Neural cell (in vitro differentiated cells): ENCODE measurements around the gene TYROBP. TPM values are rescaled to one million over a fixed set of nuclear protein-coding genes. Genes with fewer than 3 reads are reported as not detected.

Experiments used
- H2AFZ ChIP-seq: fragments of 200-600, 300-800 bp; sonication (generic), shearing (Covaris generic); 2 replicates; pipeline ENCODE4 v1.6.0; 2014; ENCODE audit warnings: low read depth, mild to moderate bottlenecking, antibody characterized with exemption, low read length, moderate library complexity
- H3F3A ChIP-seq: fragments of 200-600 bp; shearing (Covaris generic); 2 replicates; pipeline ENCODE4 v1.6.1; 2016; ENCODE audit warnings: mild to moderate bottlenecking, moderate library complexity, mixed read lengths, antibody characterized with exemption, low read length; ENCODE audit not compliant: insufficient read depth, poor library complexity, severe bottlenecking
- H3K27ac ChIP-seq: fragments of 200-600, 300-800 bp; sonication (generic), shearing (Covaris generic); 2 replicates; pipeline ENCODE4 v1.5.1; 2014; ENCODE audit warnings: mild to moderate bottlenecking, low read length, moderate library complexity
- H3K27me3 ChIP-seq: fragments of 300-800, 200-600 bp; sonication (generic), shearing (Covaris generic); 2 replicates; pipeline ENCODE4 v1.6.0; 2014; ENCODE audit warnings: mild to moderate bottlenecking, low read depth, low read length, moderate library complexity; ENCODE audit not compliant: insufficient read depth
- H3K36me3 ChIP-seq: fragments of 300-800, 200-600 bp; sonication (generic), shearing (Covaris generic); 2 replicates; pipeline ENCODE4 v1.5.1; 2014; ENCODE audit warnings: mild to moderate bottlenecking, antibody characterized with exemption, low read length, moderate library complexity; ENCODE audit not compliant: insufficient read depth
- H3K4me2 ChIP-seq: fragments of 300-800, 200-600 bp; sonication (generic), shearing (Covaris generic); 2 replicates; pipeline ENCODE4 v1.6.0; 2014; ENCODE audit warnings: mild to moderate bottlenecking, low read length
- H3K4me3 ChIP-seq: fragments of 300-800, 200-600 bp; sonication (generic), shearing (Covaris generic); 2 replicates; pipeline ENCODE4 v1.5.1; 2014; ENCODE audit warnings: mild to moderate bottlenecking, low read length, moderate library complexity
- H3K79me2 ChIP-seq: fragments of 200-600 bp; shearing (Covaris generic); replicated peaks from 2 replicates; pipeline ENCODE4 v1.6.0; 2014; ENCODE audit warnings: mild to moderate bottlenecking, low read length, moderate library complexity; ENCODE audit not compliant: insufficient read depth
- H3K9ac ChIP-seq: fragments of 300-800, 200-600 bp; sonication (generic), shearing (Covaris generic); 2 replicates; pipeline ENCODE4 v1.6.1; 2016; ENCODE audit warnings: mild to moderate bottlenecking, low read length, mixed read lengths
- H3K9me2 ChIP-seq: fragments of 200-600 bp; shearing (Covaris generic); 2 replicates; pipeline ENCODE4 v1.6.1; 2016; ENCODE audit warnings: mild to moderate bottlenecking, low read length, mixed read lengths; ENCODE audit not compliant: insufficient read depth
- H3K9me3 ChIP-seq: fragments of 200-600, 300-800 bp; sonication (generic), shearing (Covaris generic); 2 replicates; pipeline ENCODE4 v1.6.1; 2016; ENCODE audit warnings: mild to moderate bottlenecking, mixed run types, low read length, moderate library complexity, mixed read lengths
- H4K20me1 ChIP-seq: fragments of 200-600 bp; shearing (Covaris generic); 2 replicates; pipeline ENCODE4 v1.6.1; 2016; ENCODE audit warnings: mild to moderate bottlenecking, mixed run types; ENCODE audit not compliant: insufficient read depth
- CTCF ChIP-seq: fragments of 450-650 bp; IDR thresholded peaks from 2 replicates; pipeline ENCODE4 v1.5.1; 2014; ENCODE audit warnings: antibody characterized with exemption, mild to moderate bottlenecking, moderate library complexity; ENCODE audit not compliant: poor library complexity, severe bottlenecking
- EP300 ChIP-seq: fragments of 450-650 bp; conservative IDR thresholded peaks from 2 replicates; pipeline ENCODE4 v1.6.1; 2014; ENCODE audit warnings: antibody characterized with exemption, mild to moderate bottlenecking, moderate library complexity; ENCODE audit not compliant: poor library complexity, severe bottlenecking
- EZH2 ChIP-seq: fragments of 200-600, 300-800 bp; shearing (Covaris generic), sonication (generic); IDR thresholded peaks from 2 replicates; pipeline ENCODE4 v1.6.1; 2014; ENCODE audit warnings: antibody characterized with exemption, low read length, borderline replicate concordance, mild to moderate bottlenecking; ENCODE audit not compliant: insufficient read depth, poor library complexity, severe bottlenecking
- MXI1 ChIP-seq: fragments of 450-650 bp; conservative IDR thresholded peaks from 2 replicates; pipeline ENCODE4 v1.6.1; 2014; ENCODE audit warnings: antibody characterized with exemption, mild to moderate bottlenecking; ENCODE audit not compliant: poor library complexity, severe bottlenecking
- POLR2AphosphoS5 ChIP-seq: IDR thresholded peaks from 2 replicates; pipeline ENCODE4 v1.6.1; 2012
- RAD21 ChIP-seq: fragments of 450-650 bp; conservative IDR thresholded peaks from 2 replicates; pipeline ENCODE4 v1.6.1; 2014; ENCODE audit warnings: antibody characterized with exemption, mild to moderate bottlenecking, moderate library complexity
- REST ChIP-seq: IDR thresholded peaks from 2 replicates; pipeline ENCODE4 v1.6.1; 2012; ENCODE audit warnings: borderline replicate concordance
- SMC3 ChIP-seq: fragments of 450-650 bp; conservative IDR thresholded peaks from 2 replicates; pipeline ENCODE4 v1.6.1; 2014; ENCODE audit warnings: antibody characterized with exemption, mild to moderate bottlenecking, moderate library complexity; ENCODE audit not compliant: poor library complexity
- TAF1 ChIP-seq: IDR thresholded peaks from 2 replicates; pipeline ENCODE4 v1.6.1; 2012; ENCODE audit warnings: low read depth
- polyA plus RNA-seq: library from polyadenylated mRNA; depleted of rRNA; stranded (reverse); fragments of >200 nt; gene quantifications from 2 replicates; pipeline ENCODE4 v1.2.3, GENCODE V29; 2014

TYROBP gene
- polyA plus RNA-seq, 1 donor from 2014 or later: not detected

- Histone ChIP-seq H3K4me3 (no peak overlapping the region), H3K27me3 (no peaks in the 10 kb centered on the region), H3K9ac (no peak overlapping the region), H3K36me3 (no peaks in the 10 kb centered on the region), H3F3A (peaks cover 3% of the 10 kb centered on the region), H4K20me1 (no peaks in the 10 kb centered on the region), H3K4me2 (no peak overlapping the region), H3K9me2 (no peaks in the 10 kb centered on the region), H2AFZ (no peak overlapping the region), H3K9me3 (no peaks in the 10 kb centered on the region), H3K79me2 (peaks cover 21% of the 10 kb centered on the region), H3K27ac (no peak overlapping the region)
- TF ChIP-seq MXI1: no peak
- no peak for TF ChIP-seq SMC3
- no peak for TF ChIP-seq REST
- TF ChIP-seq RAD21: no peak
- no peak for TF ChIP-seq TAF1
- no peak for TF ChIP-seq EP300
Measured at GRCh38 chr19:35932291-35932936, 24.3 kb upstream of the TYROBP start.

- peak overlapping the region; percentile 16 for H2AFZ ChIP-seq
- TF ChIP-seq EP300 (no peak), EZH2 (no peak), TAF1 (no peak), CTCF (no peak), RAD21 (no peak), MXI1 (no peak), SMC3 (no peak), REST (no peak), POLR2AphosphoS5 (no peak)
- no peaks in the 10 kb centered on the region for H4K20me1 ChIP-seq
- H3K9me3 ChIP-seq: no peaks in the 10 kb centered on the region
- no peak overlapping the region for H3K27ac ChIP-seq
- H3K36me3 ChIP-seq: no peaks in the 10 kb centered on the region
- no peak overlapping the region for H3K4me2 ChIP-seq
- H3K9ac ChIP-seq: no peak overlapping the region
- no peaks in the 10 kb centered on the region for H3K27me3 ChIP-seq
- H3F3A ChIP-seq: peaks cover 3% of the 10 kb centered on the region
- H3K4me3 ChIP-seq: peak overlapping the region; percentile 67
- peaks cover 15% of the 10 kb centered on the region for H3K79me2 ChIP-seq
- no peaks in the 10 kb centered on the region for H3K9me2 ChIP-seq
Measured at GRCh38 chr19:35931874-35932202, 23.7 kb upstream of the TYROBP start.
